OCI-LY3 (cell line): ENCODE results near the gene EFEMP2.

ENCODE experiments used
- EZH2phosphoT487 ChIP-seq: fragments of 200-600 bp; shearing (Covaris generic); IDR thresholded peaks from 2 replicates; pipeline ENCODE4 v1.6.1; 2018; ENCODE audit warnings: antibody characterized with exemption, mixed run types, low read depth
- TF ChIP-seq, protein P1 (sequence below): fragments of 200-600, 300-600 bp; sonication (generic); IDR thresholded peaks from 2 replicates; pipeline ENCODE4 v1.5.1; 2014; ENCODE audit warnings: antibody characterized with exemption, low read length, low read depth

DNA sequence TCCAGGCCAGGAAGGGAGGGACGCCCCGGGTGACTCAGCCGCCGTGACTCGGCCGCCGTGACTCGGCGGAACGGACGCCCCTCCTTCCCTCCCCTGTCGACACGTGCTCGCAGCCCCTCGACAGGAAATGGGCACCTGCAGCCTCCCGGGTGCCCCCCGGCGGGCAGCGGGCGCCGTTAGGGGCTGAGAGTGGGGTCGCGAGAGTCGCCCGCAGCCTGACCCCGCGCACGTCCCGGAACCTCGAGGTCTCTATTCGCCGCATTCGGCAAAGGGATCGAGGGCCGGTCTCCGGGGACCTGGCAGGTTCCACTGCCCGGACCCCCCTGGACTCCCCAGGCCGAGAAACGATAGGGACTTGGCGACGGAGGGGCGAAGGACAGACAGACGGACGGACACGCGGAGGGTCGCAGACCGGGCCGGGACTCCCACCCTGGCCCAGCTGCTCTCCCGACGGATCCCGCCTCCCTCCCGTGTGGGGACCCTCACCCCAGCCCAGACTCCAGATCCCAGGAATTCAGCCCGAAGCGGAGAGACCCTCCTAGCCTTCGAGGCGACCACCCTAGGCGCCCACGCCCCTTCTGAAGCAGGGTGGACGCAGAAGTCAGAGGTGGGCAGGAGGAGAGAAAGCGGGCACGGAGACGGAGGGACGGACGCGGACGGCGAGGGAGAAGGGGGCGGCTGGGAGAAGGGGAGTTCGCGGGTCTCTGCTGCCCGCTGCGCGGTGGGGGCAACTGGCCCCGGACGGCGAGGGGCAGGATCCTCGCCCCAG is 26.9 kb upstream of the EFEMP2 start:
- TF ChIP-seq, protein P1, sequence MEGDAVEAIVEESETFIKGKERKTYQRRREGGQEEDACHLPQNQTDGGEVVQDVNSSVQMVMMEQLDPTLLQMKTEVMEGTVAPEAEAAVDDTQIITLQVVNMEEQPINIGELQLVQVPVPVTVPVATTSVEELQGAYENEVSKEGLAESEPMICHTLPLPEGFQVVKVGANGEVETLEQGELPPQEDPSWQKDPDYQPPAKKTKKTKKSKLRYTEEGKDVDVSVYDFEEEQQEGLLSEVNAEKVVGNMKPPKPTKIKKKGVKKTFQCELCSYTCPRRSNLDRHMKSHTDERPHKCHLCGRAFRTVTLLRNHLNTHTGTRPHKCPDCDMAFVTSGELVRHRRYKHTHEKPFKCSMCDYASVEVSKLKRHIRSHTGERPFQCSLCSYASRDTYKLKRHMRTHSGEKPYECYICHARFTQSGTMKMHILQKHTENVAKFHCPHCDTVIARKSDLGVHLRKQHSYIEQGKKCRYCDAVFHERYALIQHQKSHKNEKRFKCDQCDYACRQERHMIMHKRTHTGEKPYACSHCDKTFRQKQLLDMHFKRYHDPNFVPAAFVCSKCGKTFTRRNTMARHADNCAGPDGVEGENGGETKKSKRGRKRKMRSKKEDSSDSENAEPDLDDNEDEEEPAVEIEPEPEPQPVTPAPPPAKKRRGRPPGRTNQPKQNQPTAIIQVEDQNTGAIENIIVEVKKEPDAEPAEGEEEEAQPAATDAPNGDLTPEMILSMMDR: no peak
- TF ChIP-seq EZH2phosphoT487: no peak
